T1000 (cell line): ENCODE results near the gene UBQLN4.

ENCODE experiments used
- DNase-seq: peaks from one replicate; lab custom pipeline; 2025; ENCODE audit warnings: mixed read lengths; lab: John Stamatoyannopoulos, UW

UBQLN4 gene

GRCh38 chr1:156014829-156015228 lies 38.8 kb downstream of the UBQLN4 start:
- no peak for DNase-seq

GRCh38 chr1:156012051-156012817 lies 41.4 kb downstream of the UBQLN4 start:
- DNase-seq, result no peak

GRCh38 chr1:156009404-156009803 lies 44.2 kb downstream of the UBQLN4 start:
- DNase-seq, result no peak

- DNase-seq, result no peak
These were observed 46.8 kb downstream of the UBQLN4 start for GRCh38 chr1:156006666-156007376.

DNA sequence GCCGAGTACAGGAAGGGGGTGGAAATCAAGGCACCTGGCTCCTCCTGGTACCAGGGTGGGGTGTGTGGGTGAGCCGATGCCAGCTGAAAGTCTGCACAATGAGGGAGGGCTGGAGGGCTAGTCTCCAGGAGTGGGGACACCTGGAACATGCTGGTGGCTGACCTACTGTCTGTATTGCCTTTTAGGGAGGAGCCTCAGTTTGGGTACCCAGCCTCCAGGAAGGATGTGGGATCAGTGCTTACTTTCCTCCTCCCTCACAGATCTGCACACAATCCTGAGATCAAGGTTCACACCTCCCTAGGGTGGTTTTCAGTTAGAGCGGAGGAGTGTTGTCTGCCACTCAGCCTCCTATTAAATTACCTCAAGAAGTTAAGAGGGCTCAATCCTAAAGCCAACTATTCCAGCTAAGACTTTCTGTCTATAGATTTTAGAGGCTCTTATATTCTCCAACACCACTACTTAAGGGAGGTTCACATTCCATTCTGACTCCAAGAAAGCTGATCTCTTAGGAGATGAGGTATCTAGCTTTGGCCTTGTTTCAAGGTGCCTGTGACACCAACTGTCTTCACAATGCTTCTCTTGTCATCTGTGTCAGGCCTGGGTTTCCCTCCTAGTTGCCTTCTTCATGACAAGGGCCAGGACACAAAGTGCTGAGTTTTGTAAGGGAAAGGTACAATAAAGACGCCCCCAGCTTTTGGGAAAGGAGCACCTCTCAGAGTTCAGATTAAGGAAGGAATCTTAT lies 48.6 kb downstream of the UBQLN4 start:
- no peak for DNase-seq

DNA sequence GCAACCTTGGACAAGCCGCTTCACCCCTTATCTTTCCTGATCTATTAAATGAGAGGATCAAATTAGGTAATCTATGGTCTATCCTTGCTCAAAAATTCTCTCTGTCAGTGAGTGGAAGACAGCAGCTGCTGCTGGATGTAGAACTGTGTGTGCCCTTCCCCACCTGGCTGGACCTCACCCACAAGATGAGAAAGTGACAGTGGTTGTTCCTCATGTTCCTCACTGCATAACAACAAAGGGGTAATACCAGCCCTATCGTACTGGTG lies 49.7 kb downstream of the UBQLN4 start:
- DNase-seq, result no peak

DNA sequence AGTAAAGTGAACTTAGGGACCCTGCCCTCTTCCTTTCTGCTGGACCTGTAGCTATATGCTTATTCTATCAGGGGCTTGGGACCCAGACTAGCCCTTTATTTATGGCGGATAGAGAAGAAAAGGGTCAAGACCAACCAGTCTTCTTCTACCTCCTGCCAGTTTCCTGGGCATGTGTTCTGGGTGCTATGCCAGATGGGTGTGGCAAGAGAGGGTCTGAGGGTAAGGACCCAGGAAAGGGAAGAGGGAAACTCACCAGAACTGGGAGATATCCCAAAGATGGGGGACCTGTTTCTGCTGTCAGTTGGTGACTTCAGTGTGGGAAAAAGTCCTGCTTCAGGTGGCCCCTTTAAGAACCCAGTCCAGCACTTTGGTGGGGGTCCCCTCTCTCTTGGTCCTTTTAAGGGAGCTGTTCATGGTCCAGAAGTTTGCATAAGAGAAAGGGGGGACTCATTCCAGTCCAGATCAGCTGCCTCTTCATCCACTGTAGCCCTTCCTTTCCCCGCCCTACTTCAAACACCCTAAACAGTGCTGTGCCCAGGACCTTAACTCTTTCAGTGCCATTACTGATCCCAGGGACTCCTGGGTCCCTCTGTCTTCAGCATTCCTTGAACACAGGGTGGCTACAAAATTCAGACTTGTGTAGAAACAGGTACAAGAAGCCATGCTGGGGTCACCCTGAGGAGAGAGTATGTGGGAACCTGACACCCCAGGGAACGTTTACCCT lies 51.2 kb downstream of the UBQLN4 start:
- DNase-seq, result no peak

- DNase-seq, result no peak
These were observed 51.9 kb downstream of the UBQLN4 start for GRCh38 chr1:156001662-156002171.

GRCh38 chr1:156001021-156001661 lies 52.5 kb downstream of the UBQLN4 start:
- no peak for DNase-seq

- no peak for DNase-seq
These were observed 53.6 kb downstream of the UBQLN4 start for GRCh38 chr1:155999964-156000363.

GRCh38 chr1:155996166-155996565 lies 57.4 kb downstream of the UBQLN4 start:
- no peak for DNase-seq

DNA sequence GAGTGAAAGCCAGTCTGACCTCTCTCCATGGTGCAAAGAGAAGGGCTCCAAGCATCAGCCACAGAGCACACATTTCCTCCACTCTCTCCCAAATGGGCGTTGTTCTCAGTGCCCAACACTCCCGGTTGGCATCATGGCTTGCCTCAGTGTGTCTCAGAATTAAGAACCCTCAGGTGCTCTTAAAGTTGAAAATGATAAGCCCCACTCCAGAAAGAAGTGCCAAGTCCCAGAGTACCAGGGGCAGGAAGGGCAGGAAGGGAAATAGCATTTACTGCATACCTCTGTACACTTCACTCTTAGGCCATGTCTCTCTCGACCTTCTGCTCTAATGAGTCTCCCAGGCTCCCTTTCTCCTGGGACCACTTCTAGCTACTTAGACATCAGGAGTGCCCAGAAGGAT lies 60.0 kb downstream of the UBQLN4 start:
- DNase-seq, result no peak

DNA sequence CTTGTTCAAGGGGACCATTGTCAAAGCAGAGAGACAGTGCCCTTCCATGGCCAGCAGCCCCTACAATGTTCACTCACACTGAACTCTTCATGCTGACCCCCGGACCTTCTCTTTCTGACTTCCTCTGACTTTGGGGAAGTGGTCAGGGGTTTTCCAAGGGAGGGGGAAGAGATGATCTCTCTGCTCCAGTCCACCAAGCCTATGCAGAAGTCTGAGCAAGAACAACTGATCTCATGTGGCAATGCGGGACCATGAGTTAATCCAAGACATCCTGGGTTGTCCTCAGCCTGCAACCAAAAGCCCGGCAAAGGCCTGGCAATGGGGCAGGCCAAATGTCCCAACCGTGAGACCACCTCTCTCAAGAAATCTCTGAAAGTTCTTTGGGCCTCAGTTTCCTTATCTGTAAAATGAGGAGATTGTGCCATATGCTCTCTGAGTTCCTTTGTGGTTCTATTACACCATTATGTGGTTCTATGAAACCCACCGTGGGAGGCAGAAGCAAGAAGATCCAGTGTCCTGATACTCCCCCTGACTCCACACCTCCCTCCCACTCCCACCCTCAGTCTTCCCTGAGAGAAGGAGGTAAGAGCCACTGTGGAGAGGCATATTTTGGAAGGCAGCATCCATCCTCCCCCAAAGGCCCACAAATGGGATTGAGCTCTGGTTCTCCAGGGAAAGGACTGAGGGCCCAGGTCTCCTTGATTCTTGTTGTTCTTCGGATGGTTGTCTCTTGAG lies 63.4 kb downstream of the UBQLN4 start:
- DNase-seq, result no peak

GRCh38 chr1:155989242-155990004 lies 64.2 kb downstream of the UBQLN4 start:
- DNase-seq, result peak; percentile 60
